CD1c-positive myeloid dendritic cell (primary cell): ENCODE data around the gene RIIAD1.
"Not testable (repeated sequence)": the region's sequence is repeated elsewhere in the genome, so short reads cannot be mapped to it uniquely, and the experiment has no call there.

ENCODE experiments used
- DNase-seq: peaks from one replicate; pipeline ENCODE4 v3.0.0-alpha.2; 2016; ENCODE audit errors: extremely low spot score

RIIAD1 gene

GRCh38 chr1:151720974-151721787, at the start of gene RIIAD1:
Gene RIIAD1 (plus strand): TSS chr1:151721522. CDS start chr1:151721537, 15 bp downstream.
- peak; percentile 37 for DNase-seq

- no peak for DNase-seq
These were observed 47.9 kb upstream of the RIIAD1 start for GRCh38 chr1:151673407-151673806.

GRCh38 chr1:151680391-151680790, 40.9 kb upstream of the RIIAD1 start:
- no peak for DNase-seq

GRCh38 chr1:151680826-151681225, 40.5 kb upstream of the RIIAD1 start:
- no peak for DNase-seq

GRCh38 chr1:151681923-151682322, 39.4 kb upstream of the RIIAD1 start:
- no peak for DNase-seq

- DNase-seq = not testable (repeated sequence)
These were observed 38.4 kb upstream of the RIIAD1 start for GRCh38 chr1:151682901-151683300.

- no peak for DNase-seq
These were observed 37.2 kb upstream of the RIIAD1 start for GRCh38 chr1:151684128-151684527.

GRCh38 chr1:151686561-151686960, 34.8 kb upstream of the RIIAD1 start:
- DNase-seq = no peak

GRCh38 chr1:151689494-151689893, 31.8 kb upstream of the RIIAD1 start:
- no peak for DNase-seq

GRCh38 chr1:151692226-151692625, 29.1 kb upstream of the RIIAD1 start:
- DNase-seq = peak; percentile 31

GRCh38 chr1:151693057-151693651, 28.2 kb upstream of the RIIAD1 start:
- DNase-seq = peak; percentile 16

GRCh38 chr1:151701515-151701914, 19.8 kb upstream of the RIIAD1 start:
- DNase-seq = no peak

- no peak for DNase-seq
These were observed 18.4 kb upstream of the RIIAD1 start for GRCh38 chr1:151702936-151703335.

GRCh38 chr1:151703813-151704212, 17.5 kb upstream of the RIIAD1 start:
- no peak for DNase-seq

GRCh38 chr1:151704246-151704645, 17.1 kb upstream of the RIIAD1 start:
- DNase-seq = no peak

- DNase-seq = no peak
These were observed 16.2 kb upstream of the RIIAD1 start for GRCh38 chr1:151705146-151705545.

- no peak for DNase-seq
These were observed 15.4 kb upstream of the RIIAD1 start for GRCh38 chr1:151705753-151706463.

GRCh38 chr1:151706464-151707415, 14.6 kb upstream of the RIIAD1 start:
- no peak for DNase-seq

- no peak for DNase-seq
These were observed 13.7 kb upstream of the RIIAD1 start for GRCh38 chr1:151707541-151708065.

GRCh38 chr1:151708891-151709290, 12.4 kb upstream of the RIIAD1 start:
- no peak for DNase-seq

- DNase-seq = peak; percentile 56
These were observed 11.0 kb upstream of the RIIAD1 start for GRCh38 chr1:151710187-151710840.
